LoVo (cell line): ENCODE results near the gene SIK2.

Source experiments
- DNase-seq: peaks from one replicate; pipeline ENCODE4 v3.0.0-alpha.2; 2016; ENCODE audit warnings: low spot score

The SIK2 gene

GRCh38 chr11:111659201-111660115 lies 57.2 kb downstream of the SIK2 start:
- DNase-seq = no peak

- no peak for DNase-seq
These were observed 58.6 kb downstream of the SIK2 start for GRCh38 chr11:111660822-111661221.

DNA sequence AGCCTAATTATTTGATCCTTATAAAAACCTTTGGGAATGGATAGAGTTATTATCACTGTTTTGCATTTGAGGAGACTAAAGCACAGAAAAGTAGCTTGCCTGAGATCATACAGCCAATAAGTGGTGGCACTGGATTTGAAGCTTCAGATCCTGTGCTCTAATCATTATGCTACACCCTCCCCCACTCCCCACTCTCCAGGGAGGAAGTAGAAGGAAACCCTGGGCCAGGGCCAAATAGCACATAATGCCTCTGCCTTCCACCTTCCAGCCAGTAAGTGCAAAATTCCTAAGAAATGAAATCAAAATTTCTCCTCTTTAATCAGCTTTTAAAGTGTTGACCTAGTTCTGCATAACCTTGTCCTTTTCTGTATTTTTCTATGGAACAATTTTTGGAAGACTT lies 61.6 kb downstream of the SIK2 start:
- no peak for DNase-seq

DNA sequence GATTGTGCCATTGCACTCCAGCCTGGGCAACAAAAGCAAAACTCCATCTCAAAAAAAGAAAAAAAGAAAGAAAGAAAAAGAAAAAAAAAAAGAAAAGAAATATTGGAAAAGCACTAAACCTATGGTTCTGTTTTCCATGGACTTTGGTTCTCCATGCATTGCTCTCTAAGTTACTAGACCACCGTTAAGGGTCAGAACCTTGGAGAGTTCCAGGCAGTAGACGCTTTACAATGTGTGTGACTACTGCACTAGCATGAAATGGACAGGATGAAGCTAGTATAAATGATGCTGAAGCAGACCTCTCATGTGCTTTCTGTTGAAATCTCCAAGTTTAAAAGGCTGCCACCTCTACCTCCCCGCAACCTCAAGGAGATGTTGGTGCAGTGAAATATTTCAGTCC lies 63.5 kb downstream of the SIK2 start:
- DNase-seq = no peak

DNA sequence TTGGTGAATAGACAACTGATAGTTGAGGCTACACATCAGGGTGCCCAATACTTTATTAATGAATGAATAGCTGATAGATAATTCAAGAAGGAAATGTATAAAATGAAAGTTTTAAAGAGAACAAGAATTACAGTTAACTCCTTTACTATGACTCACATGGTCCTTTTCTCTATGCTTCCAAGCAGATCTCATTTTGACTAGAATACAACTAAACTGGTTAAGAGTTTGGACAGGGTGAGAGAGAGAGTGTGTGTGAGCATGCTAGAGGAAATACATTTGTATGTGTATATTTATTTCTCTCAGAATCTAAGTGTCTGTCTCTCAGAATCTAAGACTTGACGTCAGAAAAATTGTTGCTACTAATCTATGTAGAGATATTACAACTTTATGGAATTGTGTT lies 66.7 kb downstream of the SIK2 start:
- no peak for DNase-seq

GRCh38 chr11:111671383-111671782 lies 69.1 kb downstream of the SIK2 start:
- no peak for DNase-seq

DNA sequence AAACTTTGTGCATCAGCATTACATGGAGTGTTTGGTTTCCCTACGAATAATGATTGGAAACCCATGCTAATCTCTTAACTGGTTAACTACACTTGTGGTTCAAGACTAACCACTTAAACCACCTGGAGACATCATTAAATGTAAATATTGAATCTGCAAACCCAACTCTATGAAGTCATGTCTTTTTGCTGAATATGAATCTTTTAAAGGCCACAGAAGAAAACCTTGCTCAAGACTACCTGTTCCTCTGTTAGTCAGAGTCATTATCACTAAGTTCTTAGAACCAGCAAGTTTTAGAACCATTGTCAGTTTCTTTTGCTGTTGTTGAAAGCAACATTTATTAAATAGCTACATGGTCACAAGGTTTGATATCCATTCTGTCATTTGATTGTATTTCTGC lies 70.7 kb downstream of the SIK2 start:
- DNase-seq = no peak

- no peak for DNase-seq
These were observed 72.7 kb downstream of the SIK2 start for GRCh38 chr11:111674941-111675340.

- no peak for DNase-seq
These were observed 73.6 kb downstream of the SIK2 start for GRCh38 chr11:111675891-111676290.

DNA sequence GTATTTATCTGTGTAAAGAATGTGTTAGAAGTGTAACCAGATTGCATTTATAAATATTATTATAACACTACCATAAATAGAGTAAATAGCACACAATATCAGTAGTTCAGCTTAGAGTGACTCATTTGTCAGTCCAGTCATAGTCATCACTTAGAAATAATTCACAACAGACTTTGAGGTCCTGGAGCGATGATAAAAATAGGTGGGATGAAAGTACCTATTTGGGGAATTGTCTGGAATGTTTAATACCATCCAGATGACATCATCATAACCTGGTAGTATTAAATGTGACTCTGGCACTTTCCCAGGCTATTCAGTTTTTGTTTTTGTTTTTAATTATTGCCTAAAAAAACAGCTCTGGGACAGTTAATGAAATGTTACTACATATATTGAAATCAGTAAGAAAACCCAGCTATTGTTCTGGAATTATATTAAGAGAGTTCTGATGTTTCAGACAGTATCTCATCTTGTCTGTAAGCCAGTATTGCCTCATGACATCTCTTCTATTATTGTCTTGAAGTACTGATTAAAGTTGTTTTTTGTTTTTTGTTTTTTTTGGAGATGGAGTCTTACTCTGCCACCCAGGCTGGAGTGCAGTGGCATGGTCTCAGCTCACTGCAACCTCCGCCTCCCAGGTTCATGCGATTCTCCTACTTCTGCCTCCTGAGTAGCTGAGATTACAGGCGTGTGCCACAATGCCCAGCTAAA lies 74.8 kb downstream of the SIK2 start:
- peak; percentile 9 for DNase-seq

DNA sequence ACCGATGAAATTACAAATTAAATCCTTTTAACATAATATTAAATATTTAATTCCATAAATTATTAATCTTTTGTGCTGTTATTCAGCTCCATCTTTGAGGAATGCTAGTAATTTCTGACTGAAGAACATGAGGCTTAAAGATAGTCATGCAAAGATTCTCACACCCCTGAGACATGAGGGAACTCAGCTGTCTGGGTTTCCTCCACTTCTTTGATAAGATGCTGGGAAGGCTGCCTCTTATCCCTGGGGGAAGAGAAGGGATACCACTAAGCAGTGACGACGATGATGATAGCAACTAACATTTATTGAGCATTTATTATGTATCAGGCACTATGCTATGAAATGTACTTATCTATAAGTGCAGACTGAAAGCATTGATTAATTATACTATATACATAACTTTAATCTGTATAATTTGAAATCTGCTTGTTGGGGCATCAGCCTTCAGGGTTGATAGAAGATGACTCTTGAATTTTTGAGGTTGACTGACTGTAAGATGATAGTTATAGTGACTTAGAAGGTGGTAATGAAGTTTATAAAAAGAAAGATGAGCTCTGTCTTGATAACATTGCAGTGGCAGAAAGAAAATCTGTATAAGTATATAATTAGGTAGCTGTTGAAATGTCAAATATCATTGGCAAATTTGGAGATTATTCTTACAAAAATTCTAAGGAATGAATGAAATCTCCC lies 78.4 kb downstream of the SIK2 start:
- no peak for DNase-seq

GRCh38 chr11:111683806-111684205 lies 81.6 kb downstream of the SIK2 start:
- DNase-seq = no peak

- no peak for DNase-seq
These were observed 82.0 kb downstream of the SIK2 start for GRCh38 chr11:111684251-111684650.

GRCh38 chr11:111688013-111688412 lies 85.8 kb downstream of the SIK2 start:
- no peak for DNase-seq

DNA sequence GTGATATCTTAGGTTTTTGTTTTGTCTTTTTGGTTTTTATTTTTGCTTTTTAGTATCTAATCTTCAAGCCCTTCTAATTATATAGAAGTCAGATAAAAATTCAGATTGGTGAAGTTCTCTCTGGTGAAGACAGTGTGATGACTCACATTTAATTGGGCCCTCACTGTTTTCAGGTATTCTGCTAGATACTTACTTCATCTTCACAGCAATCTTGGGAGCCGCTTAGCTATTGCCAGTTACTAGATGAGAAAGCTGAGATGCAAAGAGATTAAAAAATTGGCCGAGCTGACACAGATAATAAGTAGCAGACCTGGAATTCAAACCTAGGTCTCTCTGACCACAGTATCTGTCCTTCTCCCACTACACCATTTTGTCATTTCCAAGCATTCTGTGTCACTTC lies 88.9 kb downstream of the SIK2 start:
- DNase-seq = no peak

GRCh38 chr11:111691741-111692140 lies 89.5 kb downstream of the SIK2 start:
- DNase-seq = no peak

- DNase-seq = no peak
These were observed 91.1 kb downstream of the SIK2 start for GRCh38 chr11:111693224-111693937.

DNA sequence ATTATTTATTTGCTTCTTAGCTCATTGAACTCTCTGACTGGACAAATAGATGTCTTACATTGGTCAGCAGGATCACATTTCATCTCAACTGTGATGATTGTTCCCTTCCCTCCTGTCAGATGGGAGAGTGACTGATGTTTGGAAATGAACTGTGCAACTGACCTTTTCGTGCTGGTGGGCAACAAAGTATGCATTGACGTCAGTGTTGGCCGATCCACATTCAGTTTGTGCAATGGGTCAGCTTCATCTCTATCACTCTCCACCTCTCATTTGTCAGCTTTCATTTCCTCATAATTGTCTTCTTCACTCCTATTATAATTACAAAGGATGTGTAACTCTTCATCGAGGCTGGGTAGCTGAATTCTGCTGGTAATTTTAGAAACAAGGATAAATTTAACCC lies 92.6 kb downstream of the SIK2 start:
- DNase-seq = no peak

DNA sequence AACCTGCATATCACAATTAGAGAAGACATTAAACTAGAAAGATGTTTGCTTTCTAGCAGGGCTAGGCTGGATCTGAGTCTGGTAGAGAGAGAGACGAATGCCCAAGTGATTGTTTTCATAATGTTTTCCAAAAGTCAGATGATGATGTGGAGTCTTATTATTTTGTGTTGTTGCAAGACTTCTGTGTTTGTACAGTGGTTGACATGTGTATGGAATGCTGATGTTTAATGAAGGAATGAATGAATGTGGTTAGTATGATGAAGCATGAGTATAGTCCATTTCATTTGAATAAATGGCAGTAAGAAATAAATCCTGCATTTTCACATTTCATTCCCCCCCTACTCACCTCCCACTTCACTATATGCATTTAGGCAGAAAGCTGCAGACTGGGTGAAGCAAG lies 94.3 kb downstream of the SIK2 start:
- no peak for DNase-seq

DNA sequence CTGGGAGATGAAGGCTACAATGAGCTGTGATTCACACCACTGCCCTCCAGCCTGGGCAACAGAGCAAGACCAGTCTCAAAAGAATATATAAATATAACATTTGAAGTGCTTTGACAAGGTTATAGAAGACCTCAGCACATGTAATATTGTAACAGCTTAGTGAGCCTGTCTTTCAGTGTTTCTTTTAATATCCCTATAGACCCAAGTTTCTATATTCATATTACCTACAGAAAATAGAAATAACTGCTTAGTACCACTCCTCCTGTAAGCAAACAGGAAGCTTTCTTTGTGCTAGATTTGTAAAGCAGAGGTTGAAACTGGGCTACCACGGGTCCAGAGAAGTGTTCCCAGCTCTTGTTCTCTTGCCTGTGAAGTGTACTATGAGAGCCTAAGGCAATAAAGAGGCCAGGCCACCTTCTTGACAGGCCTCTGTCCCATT lies 95.7 kb downstream of the SIK2 start:
- no peak for DNase-seq

GRCh38 chr11:111698852-111699559 lies 96.8 kb downstream of the SIK2 start:
- DNase-seq = no peak
